Non-pigmented ciliary epithelial cell (primary cell): ENCODE data around the gene FAM50B.

Experiments
- DNase-seq: peaks from one replicate; pipeline ENCODE4 v3.0.0-alpha.2; 2010; ENCODE audit warnings: low read depth

FAM50B gene

GRCh38 chr6:3820563-3820962 is 28.6 kb upstream of the FAM50B start:
- DNase-seq: no peak

DNA sequence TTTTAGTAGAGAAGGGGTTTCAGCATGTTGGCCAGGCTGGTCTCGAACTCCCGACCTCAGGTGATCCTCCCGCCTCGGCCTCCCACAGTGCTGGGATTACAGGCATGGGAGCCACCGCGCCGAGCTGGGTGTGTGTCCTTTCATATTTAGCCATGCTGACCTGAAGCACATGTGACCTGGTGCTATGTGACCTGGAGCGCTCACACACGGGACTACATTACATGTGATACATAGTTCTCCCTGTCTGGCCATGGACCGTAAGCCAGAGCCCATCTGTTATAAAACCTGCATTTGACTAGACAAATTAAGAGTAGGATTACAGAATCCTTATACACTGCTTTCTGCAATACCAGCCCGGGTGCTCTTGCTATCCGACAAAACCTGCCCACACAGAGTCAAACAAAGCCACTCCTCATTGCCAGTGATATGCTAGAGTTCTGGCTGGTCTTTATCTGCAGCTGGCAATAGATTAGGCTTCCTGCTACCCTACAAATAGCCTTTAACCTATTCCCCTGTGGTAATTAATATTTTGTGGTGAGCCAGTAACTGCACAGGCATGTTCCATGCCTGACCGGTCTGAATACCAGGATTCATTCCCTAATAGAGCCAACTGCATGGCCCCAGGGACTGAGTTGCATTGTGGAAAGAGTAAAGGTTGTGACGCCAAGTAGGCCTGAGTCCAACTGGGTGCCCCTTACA is 26.3 kb upstream of the FAM50B start:
- DNase-seq: no peak

DNA sequence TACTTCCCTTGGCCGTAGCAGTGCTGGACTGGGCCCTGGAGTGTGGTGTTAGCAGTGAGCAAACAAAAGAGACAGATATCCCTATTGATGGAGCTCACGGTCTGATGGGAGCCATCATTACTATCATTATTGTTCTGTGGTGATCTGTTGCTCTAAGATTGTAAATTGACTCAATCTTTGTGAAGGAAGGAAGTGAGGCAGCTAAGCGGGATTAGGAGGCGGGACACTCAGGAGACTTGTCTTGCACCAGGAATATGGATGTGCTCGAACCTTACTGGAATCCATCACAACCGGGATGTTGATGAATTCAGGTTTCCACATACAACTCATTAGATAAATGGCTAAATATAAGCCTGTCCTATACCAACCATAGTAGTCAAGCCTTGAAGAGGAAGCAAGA is 25.5 kb upstream of the FAM50B start:
- no peak for DNase-seq

GRCh38 chr6:3825331-3825831 is 23.8 kb upstream of the FAM50B start:
- DNase-seq: no peak

DNA sequence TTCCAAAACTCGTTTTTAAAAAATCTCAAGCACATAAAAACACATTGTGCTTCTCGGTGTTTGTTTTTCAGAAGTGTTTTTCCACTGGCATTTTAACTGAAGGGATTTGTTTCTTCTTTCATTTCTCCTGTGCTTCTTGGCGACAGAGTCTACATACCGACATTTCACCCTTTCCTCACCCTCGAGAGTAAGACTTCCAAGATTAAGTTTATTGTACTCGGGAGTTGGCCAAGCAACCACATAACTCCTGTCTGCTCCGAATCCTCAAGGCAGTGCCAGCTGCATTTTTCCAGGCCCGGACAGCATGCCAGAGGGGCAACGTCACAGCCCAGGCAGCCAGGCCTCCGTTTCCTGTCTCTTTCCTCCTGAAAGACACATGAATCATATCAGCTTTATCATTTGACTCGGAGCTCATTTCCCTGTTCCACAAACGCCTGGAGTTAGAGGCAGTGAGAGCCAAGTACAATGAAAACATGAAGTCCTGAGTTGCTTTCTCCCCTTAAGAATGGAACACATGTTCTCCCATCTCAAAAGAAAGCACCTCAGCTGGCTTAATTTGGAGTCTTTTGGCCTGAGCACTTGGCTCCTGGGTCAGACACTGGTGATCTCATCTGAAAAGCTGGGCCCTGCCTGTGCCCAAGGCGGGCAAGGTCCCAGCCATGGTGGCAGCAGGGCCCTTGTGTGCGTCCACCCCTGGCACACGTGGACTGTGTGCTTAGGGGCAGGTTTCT is 23.2 kb upstream of the FAM50B start:
- DNase-seq: peak; percentile 94

DNA sequence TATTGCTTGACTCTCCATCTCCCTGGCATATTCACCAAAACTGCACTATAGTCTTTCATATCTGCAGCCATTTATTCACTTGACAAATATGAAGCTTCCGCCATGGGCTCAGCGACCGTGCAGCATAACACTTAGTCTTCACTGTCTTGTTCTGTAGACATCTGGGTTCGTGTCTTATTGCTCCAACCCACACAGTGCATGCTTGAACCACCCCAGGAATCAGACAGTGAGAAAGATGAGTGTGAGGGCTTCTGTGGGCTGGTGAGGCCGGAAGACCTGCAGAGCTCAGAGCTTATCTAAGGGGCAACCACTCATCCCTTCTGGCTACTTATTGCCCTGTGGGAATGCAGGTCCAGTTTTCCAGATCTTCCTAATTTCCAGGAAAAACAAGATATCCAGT is 19.9 kb upstream of the FAM50B start:
- no peak for DNase-seq

GRCh38 chr6:3830806-3831205 is 18.4 kb upstream of the FAM50B start:
- DNase-seq: no peak

GRCh38 chr6:3831761-3832530 is 17.2 kb upstream of the FAM50B start:
- DNase-seq: no peak

DNA sequence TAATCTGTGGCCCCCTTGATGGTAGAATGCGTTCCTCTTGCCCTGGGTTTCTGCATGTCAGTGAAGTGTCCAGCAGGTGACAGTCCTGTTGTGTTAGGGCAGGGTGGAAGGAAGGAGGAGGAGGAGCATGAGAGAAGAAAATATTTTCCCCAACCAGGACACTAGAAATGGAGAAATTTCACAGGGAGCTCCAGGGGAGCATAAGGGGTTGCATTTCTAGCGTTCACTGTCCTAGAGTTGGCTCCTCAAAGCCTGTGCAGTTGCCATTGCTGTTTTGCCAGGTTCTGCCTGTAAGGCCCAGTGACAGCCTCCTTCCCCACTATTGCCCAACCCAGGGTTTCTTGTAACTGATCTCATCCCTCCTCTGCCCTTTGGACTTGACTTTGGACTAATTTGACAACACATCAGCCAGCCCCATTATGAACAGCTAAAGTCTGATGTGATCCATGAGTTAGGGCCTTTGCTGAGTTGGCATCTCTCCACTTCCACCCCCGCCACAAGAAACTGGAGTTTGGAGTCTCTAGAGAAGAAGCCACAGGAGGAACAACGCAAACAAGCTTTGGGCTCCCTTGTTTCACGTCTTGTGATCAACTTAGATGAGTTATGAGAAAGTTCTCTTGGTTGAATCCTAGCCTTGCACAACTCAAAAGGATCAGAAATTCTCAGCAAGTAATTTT is 14.0 kb upstream of the FAM50B start:
- no peak for DNase-seq

- DNase-seq: no peak
These were observed 13.4 kb upstream of the FAM50B start for GRCh38 chr6:3835785-3836184.

DNA sequence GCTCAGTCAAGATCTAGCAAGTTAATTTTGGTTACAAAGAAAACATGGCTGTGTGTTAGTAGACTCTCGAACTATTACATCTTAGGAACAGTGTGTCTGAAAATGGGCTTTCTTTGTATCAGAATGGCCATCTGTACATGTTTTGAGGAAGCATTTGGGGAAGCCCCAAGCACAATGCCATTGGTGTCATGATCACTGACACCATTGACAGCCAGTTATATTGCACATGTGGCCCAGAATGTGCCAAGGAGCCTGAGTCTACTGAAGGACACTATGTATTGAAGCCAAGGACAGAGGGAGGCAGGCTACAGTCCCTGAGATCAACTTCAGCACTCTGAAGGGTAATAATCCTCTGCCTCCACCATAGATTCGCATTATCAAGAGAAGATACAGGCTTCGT is 12.6 kb upstream of the FAM50B start:
- DNase-seq: no peak

DNA sequence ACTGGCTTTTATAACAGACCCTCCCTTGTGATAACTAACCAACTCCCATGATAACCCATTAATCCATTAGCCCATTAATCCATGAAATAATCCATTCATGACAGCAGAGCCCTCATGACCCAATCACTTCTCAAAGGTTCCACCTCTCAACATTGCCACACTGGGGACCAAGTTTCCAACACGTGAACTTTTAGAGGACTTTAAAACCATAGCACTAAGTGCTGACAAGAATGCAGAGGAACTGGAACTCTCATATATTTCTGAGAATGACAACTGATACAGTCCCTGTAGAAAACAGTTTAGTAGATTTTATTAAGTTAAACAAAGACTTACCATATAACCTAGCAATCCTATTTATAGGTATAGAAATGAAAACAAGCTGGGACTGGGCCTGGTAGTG is 11.4 kb upstream of the FAM50B start:
- no peak for DNase-seq

DNA sequence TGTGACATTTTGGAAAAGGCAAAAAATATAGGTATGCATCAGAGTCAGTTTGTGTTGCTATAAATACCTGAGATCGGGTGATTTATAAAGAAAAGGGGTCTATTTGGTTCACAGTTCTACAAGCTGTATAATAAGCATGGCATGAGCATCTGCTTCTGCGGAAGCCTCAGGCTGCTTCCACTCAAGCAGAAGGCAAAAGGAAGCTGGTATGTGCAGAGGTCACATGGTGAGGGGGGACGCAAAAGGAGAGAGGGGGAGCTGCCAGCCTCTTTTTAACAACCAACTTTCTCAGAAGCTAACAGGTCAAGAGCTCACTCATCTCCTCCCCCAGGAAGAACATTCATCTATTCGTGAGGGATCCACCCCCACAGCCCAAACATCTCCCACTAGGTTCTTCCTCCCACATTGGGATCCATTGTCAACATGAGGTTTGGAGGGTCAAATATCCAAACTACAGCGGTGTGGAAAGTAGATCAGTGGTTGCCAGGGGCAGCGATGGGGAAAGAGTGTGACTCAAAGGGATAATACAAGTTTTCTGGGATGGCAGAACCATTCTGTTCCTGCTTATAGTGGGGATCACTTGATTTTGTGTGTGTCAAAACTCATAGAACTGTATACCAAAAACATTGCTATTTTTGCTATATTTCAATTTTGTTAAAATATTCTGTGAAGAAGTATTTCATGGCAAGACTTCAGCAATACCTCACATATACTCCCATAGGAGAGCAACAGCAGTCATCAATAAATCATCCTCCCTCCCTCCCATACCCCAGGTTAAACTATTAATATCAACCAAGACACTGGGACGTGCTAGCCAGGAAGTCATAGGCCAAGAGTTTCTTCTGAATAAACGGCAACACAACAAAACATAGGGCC is 9.9 kb upstream of the FAM50B start:
- no peak for DNase-seq

- no peak for DNase-seq
These were observed 8.1 kb upstream of the FAM50B start for GRCh38 chr6:3841066-3841454.

- no peak for DNase-seq
These were observed 7.2 kb upstream of the FAM50B start for GRCh38 chr6:3841711-3842565.

GRCh38 chr6:3843379-3844096 is 5.6 kb upstream of the FAM50B start:
- no peak for DNase-seq

- DNase-seq: no peak
These were observed 5.1 kb upstream of the FAM50B start for GRCh38 chr6:3844097-3844463.

DNA sequence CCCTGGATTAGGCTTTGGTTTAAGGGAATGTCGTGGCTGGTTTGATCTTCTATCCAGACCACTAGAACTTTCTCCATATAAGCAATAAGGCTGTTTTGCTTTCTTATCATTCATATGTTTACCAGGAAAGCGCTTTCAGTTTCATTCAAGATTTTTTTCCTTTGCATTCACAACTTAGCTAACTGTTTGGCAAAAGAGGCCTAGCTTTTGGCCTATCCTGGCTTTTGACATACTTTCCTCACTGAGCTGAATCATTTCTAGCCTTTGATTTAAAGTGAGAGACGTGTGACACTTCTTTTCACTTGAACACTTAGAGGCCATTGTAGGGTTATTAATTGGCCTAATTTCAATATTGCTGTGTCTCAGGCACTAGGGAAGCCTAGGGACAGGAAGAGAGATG is 1.7 kb upstream of the FAM50B start:
- no peak for DNase-seq

GRCh38 chr6:3848380-3848779 is 793 bp upstream of the FAM50B start:
- DNase-seq: no peak
